Vagina (tissue), 2 donors: ENCODE measurements around the gene TK1. TPM values are rescaled to one million over a fixed set of nuclear protein-coding genes. Genes with fewer than 3 reads are reported as not detected.

Experiments
- DNase-seq, 2 donors: peaks; one replicate each; pipeline ENCODE4 v3.0.0-alpha.2; 2017; ENCODE audit errors: extremely low spot score in 2 of 2
- H3K27ac ChIP-seq: fragments of 200-600 bp; sonication (generic); one replicate; pipeline ENCODE4 v1.5.1; 2019
- H3K27me3 ChIP-seq: fragments of 200-600 bp; sonication (generic); one replicate; pipeline ENCODE4 v1.5.1; 2019
- H3K36me3 ChIP-seq, 2 donors: fragments of 200-600 bp; sonication (generic); one replicate each; pipeline ENCODE4 v1.5.1; 2017 to 2019
- H3K4me1 ChIP-seq: fragments of 200-600 bp; sonication (generic); one replicate; pipeline ENCODE4 v1.5.1; 2019
- H3K4me3 ChIP-seq, 2 donors: fragments of 200-600 bp; sonication (generic); 1 replicate in 1 of 2; 2 replicates in 1 of 2; pipeline ENCODE4 v1.5.1; 2016 to 2019
- H3K9me3 ChIP-seq: fragments of 200-600 bp; sonication (generic); one replicate; pipeline ENCODE4 v1.5.1; 2019
- CTCF ChIP-seq, 3 experiments: fragments of 450-650 bp in 2 of 3; fragments of 200-600 bp in 1 of 3; sonication (generic) in 1 of 3; IDR thresholded peaks; one replicate each; pipeline ENCODE4 v1.5.1; 2017 to 2019; ENCODE audit warnings: antibody characterized with exemption in 3 of 3, mild to moderate bottlenecking in 2 of 3, moderate library complexity in 2 of 3
- POLR2A ChIP-seq, 2 donors: fragments of 450-650 bp; IDR thresholded peaks; one replicate each; pipeline ENCODE4 v1.6.1; 2017; ENCODE audit warnings: antibody characterized with exemption in 2 of 2, mild to moderate bottlenecking in 2 of 2, moderate library complexity in 2 of 2
- POLR2AphosphoS5 ChIP-seq, 2 donors: sonication (generic); formaldehyde crosslinking; IDR thresholded peaks; one replicate each; pipeline ENCODE4 v1.9.0; 2017; ENCODE audit warnings: antibody characterized with exemption in 2 of 2, mild to moderate bottlenecking in 2 of 2, low read depth in 1 of 2; ENCODE audit not compliant: insufficient read depth in 1 of 2
- intact Hi-C: fragments of 100-400 bp; cut with DNase I; formaldehyde crosslinking; loops from one replicate; pipeline ENCODE4 v1.15.1; 2023
- total RNA-seq: library from RNA; depleted of rRNA; stranded (reverse); fragments of >200 nt; gene quantifications from one replicate; pipeline ENCODE4 v1.2.3, GENCODE V29; 2016

TK1 gene
- total RNA-seq, 1 donor from 2014 or later, result 3.7 TPM

DNA sequence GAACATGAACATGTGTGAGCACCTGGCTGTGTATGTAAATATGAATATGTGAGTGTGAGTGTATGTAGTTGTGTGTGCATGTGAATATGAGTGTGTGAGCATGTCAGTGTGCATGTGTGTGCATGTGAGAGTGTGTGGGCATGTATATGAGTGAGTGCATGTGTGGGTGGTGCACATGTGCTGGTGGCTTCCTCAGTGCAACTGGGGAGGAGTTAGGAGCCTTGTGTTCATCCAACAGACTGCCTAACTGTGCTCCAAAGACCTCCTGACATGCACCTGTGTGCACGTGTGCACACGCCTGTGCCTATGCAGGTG is 46.0 kb upstream of the TK1 start:
- no peaks in the 10 kb centered on the region for H3K4me1 ChIP-seq
- intact Hi-C loops, result no loop called here
- no peaks in the 10 kb centered on the region for H3K36me3 ChIP-seq

GRCh38 chr17:78231991-78232858 is 45.4 kb upstream of the TK1 start:
- Histone ChIP-seq H3K9me3 (no peaks in the 10 kb centered on the region), H3K27ac (no peak overlapping the region), H3K36me3 (no peaks in the 10 kb centered on the region), H3K4me1 (no peaks in the 10 kb centered on the region), H3K27me3 (no peaks in the 10 kb centered on the region), H3K4me3 (no peak overlapping the region)
- TF ChIP-seq POLR2A (IDR thresholded peaks at IDR 0.05) (no peak), POLR2AphosphoS5 (IDR thresholded peaks at IDR 0.05; ENCODE audit: insufficient read depth in 1 of 2, low read depth in 1 of 2) (no peak), CTCF (IDR thresholded peaks at IDR 0.05) (no peak)
- intact Hi-C loops, result no loop called here
- DNase-seq, result no peak

More for the DNA sequence above, 46.0 kb upstream of the TK1 start:
- H3K27ac ChIP-seq, result no peak overlapping the region
- no peak for TF ChIP-seq POLR2A (IDR thresholded peaks at IDR 0.05)
- no peak for TF ChIP-seq POLR2AphosphoS5 (IDR thresholded peaks at IDR 0.05; ENCODE audit: insufficient read depth in 1 of 2, low read depth in 1 of 2)
- TF ChIP-seq CTCF (IDR thresholded peaks at IDR 0.05), result no peak
- no peak for DNase-seq
- H3K9me3 ChIP-seq, result no peaks in the 10 kb centered on the region
- H3K4me3 ChIP-seq, result no peak overlapping the region
- no peaks in the 10 kb centered on the region for H3K27me3 ChIP-seq

- intact Hi-C loops, result no loop called here
- H3K9me3 ChIP-seq, result no peaks in the 10 kb centered on the region
- TF ChIP-seq POLR2AphosphoS5 (IDR thresholded peaks at IDR 0.05; ENCODE audit: insufficient read depth in 1 of 2, low read depth in 1 of 2), result no peak
- TF ChIP-seq POLR2A (IDR thresholded peaks at IDR 0.05), result no peak
- TF ChIP-seq CTCF (IDR thresholded peaks at IDR 0.05), result no peak
- H3K36me3 ChIP-seq, result no peaks in the 10 kb centered on the region
- H3K4me1 ChIP-seq, result no peaks in the 10 kb centered on the region
- no peaks in the 10 kb centered on the region for H3K27me3 ChIP-seq
- no peak for DNase-seq
- no peak within 1 kb of the TSS for H3K27ac ChIP-seq
- H3K4me3 ChIP-seq, result no peak within 1 kb of the TSS
These were observed 44.4 kb upstream of the TK1 start, which contains the start of gene TMEM235 for GRCh38 chr17:78230996-78231935. TMEM235 (plus strand) TSS chr17:78231631; CDS start chr17:78232024, 393 bp downstream.

GRCh38 chr17:78230252-78230962 is 43.6 kb upstream of the TK1 start:
- no peaks in the 10 kb centered on the region for H3K9me3 ChIP-seq
- H3K27me3 ChIP-seq, result no peaks in the 10 kb centered on the region
- intact Hi-C loops, result no loop called here
- H3K36me3 ChIP-seq, result no peaks in the 10 kb centered on the region
- H3K4me1 ChIP-seq, result no peaks in the 10 kb centered on the region
- TF ChIP-seq POLR2AphosphoS5 (IDR thresholded peaks at IDR 0.05; ENCODE audit: insufficient read depth in 1 of 2, low read depth in 1 of 2), result no peak
- no peak for TF ChIP-seq POLR2A (IDR thresholded peaks at IDR 0.05)
- no peak for TF ChIP-seq CTCF (IDR thresholded peaks at IDR 0.05)
- no peak overlapping the region for H3K27ac ChIP-seq
- H3K4me3 ChIP-seq, result no peak overlapping the region
- DNase-seq, result no peak
